DMS 273 (cell line): ENCODE results near the gene FOSL1.
A peak's percentile ranks its signal among the peaks of the same experiment; 100 is the strongest.

Experiments used
- DNase-seq: peaks from one replicate; lab custom pipeline; 2025; ENCODE audit not compliant: unreplicated experiment; lab: John Stamatoyannopoulos, UW

Gene FOSL1

GRCh38 chr11:65882120-65883057 is 17.8 kb downstream of the FOSL1 start:
- no peak for DNase-seq

GRCh38 chr11:65880844-65881421 is 19.3 kb downstream of the FOSL1 start:
- no peak for DNase-seq

DNA sequence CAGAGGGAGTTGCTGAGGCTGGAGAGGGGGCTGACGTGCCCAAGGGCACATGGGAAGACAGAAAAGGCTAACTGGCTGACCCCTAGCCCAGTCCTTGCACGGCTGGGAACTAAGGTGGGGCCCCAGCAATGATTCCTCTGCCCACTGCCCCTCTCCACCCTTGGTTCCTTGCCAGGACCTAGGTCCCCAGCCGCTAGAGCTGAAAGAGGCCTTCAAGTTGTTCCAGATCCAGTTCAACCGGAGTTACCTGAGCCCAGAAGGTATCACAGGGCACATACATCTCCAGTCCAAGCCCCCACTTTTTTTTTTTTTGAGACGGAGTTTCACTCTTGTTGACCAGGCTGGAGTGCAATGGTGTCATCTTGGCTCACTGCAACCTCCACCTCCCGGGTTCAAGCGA is 20.2 kb downstream of the FOSL1 start:
- DNase-seq, result no peak

- DNase-seq, result no peak
These were observed 20.6 kb downstream of the FOSL1 start, which contains the start of gene CTSW for GRCh38 chr11:65879617-65880016. CTSW (plus strand) TSS chr11:65879837; CDS start chr11:65879855, 18 bp downstream.

GRCh38 chr11:65873318-65874156 is 26.7 kb downstream of the FOSL1 start:
- peak; percentile 94 for DNase-seq

DNA sequence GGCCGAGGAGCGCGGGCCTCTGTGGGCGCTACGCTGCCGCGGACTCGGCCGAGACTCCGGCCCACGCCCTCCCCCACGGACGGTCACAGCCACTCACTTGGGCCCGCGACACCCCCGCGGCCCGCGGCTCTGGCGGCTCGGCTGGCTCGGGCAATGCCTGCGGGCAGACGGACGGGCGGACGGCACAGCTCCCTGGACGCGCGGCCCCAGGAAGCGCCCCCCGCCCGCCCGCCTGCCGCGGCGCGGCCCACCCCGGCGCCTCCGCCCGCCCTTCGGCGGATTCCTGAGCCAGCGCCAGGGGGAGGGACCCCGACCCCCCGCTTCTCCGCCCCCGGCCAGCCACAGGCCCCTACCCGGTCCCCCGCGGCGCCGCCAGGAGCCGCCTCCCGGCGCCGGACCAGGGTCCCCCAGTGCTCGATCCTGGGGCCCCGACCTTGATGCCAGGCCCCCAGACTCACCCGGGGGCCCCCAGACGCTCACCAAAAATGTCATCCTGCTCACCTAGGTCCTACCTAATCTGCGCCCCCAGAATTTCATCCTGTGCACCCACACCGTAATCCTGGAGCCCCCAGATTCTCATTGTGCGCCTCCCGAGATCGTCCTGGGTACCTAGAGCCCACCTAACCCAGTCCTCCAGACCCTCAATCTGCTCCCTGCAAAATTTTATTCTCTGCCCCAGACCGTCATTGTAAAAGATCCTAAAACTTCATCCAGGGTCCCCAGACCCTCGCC is 27.4 kb downstream of the FOSL1 start, which contains the start of gene EFEMP2:
Gene EFEMP2 (minus strand): TSS at position 215 of the 732 bp plus-strand sequence. CDS start 446 bp downstream, outside the sequence.
- DNase-seq, result no peak

DNA sequence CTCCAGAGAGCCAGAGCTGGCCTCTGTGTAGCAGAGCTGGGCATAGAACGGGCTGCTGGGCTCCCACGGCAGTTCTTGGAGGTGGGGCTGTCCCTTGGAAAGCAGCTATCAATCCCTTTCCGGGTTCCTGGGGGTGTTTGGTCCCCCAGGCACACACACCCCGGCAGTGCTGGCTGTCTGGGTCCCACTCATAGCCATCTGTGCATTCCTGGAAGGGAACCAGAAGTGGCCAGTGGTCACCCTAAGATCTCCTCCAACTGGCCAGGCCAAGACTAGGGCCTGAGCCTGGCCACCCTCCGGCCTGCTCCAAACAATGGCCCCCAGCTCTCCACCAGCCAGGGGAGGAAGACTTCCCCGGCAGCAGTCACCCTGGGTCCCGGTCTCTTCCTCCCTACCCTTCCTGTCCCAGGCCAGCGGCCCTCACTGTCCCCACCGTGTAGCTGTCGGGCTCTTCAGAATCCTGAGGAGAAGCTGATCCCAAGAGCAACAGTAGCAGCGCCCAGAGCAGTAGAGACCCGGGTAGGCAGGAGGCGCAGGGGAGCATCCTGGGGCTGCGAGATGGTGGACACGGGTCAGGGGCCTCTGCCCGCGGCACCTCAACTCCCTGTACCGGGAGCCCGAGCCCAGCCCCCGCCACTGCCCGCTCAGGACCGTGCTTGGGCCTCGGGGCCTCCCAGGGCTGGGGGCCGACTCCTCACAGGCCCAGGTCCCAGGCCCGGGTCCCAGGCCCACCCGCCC is 28.2 kb downstream of the FOSL1 start:
- no peak for DNase-seq

- DNase-seq, result no peak
These were observed 29.2 kb downstream of the FOSL1 start for GRCh38 chr11:65870706-65871681.

DNA sequence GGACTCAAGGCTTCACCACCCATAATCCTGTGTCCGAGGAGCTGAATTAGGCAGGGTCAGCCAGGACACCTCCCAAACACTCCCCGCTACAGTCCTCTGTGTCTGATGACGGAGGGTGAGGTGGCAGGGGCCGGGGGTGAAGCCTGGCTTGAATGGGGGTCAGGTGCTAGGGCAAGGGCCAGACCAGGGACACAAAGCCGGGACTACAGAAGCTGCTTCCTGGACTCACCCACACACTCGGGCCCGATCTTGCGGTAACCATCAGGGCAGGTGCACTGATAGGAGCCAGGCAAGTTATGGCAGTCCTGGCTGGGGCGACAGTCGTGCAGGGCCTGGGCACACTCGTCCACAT is 29.9 kb downstream of the FOSL1 start:
- DNase-seq, result no peak

DNA sequence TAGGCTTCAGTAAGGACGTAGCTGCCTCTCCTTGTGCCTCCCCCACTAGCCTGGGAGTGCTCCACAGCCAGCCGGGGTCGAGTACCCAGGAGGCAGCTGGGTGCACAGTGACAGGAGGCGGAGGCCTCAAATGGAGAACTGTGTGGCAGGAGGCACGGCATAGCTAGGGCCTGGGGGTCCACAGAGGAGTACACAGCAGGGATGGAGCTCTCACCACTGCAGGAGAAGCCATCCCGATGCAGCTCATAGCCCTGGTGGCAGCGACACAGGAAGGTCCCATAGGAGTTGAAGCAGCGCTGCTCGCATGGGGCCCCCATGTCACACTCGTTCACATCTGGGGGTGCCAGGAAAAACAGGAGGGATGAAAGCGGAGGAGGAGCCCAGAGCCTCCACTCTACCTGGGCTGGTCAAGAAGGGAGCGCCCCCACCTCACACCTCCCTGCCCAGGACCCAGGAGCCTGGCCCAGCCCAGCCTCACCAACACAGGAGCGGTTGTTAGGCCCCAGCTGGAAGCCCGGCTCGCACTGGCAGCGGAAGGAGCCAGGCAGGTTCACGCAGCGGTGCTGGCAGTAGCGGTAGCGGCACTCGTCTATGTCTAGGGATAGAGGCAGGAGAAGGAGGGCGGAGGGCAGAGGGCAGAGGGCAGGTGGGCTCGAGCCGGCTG is 30.4 kb downstream of the FOSL1 start:
- no peak for DNase-seq

GRCh38 chr11:65868907-65869306 is 31.3 kb downstream of the FOSL1 start:
- DNase-seq, result no peak

DNA sequence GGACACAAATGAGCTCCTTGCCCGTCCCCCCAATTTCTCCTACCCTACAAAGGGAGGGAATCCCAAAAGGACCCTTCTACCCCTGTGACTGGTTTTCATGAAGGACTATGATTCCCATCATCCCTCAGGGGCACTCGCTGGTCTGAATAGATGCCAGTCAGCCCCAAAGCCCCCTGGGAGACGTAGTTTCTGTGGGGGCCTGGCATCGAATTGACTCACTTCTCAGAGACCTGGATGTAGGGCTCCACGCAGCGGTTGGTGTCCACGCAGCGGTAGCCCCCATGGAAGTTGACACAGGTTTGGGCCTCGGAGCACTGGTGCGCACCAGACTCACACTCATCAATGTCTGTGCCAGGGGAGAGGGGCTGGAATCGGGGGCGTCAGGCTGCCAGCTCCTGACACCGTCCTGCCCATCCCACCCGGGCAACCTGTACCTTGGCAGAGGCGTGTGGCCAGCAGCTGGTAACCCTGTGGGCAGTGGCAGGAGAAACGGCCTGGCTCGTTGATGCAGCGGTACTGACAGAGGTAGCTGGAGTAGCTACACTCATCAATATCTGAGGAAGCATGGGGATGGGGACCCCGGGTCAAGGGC is 32.0 kb downstream of the FOSL1 start:
- DNase-seq, result peak; percentile 60

DNA sequence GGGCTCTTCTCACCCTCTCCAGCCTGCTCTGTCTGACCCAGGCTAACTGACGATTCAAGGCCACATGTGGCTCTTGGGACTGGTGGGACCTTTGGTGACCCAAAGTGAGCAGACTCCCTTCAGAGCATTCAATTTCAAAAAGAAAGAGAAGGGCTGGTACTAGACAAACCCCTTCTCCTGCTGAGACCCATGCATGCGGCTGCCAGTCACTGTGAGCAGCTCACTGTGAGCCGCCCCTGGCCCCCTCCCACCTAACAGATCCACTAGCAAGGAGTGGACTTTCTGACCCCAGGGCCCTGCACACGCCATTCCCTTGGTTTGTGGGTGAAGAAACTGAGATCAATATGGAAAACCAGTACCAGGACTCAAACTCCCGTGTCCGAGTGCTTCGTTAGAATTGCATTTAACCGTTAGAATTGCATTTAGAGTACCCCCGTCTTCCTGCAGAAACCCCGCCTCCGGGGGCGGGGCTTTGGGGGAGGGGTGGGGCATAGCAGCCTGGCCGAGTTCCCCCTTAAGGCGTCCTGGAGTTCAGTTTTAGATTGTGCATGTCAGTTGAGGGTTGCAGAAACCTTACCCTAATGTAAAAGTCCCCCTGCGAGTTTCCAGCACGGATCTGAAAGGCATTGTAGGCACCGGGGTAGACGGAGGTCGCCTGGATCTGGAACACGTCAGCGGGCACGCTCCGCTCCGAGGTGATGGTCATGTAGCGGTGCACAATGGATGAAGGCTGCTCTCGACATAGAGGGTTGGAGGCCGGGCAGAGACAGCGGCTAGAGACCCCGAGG is 32.7 kb downstream of the FOSL1 start:
- no peak for DNase-seq

GRCh38 chr11:65866509-65867283 is 33.5 kb downstream of the FOSL1 start:
- no peak for DNase-seq

DNA sequence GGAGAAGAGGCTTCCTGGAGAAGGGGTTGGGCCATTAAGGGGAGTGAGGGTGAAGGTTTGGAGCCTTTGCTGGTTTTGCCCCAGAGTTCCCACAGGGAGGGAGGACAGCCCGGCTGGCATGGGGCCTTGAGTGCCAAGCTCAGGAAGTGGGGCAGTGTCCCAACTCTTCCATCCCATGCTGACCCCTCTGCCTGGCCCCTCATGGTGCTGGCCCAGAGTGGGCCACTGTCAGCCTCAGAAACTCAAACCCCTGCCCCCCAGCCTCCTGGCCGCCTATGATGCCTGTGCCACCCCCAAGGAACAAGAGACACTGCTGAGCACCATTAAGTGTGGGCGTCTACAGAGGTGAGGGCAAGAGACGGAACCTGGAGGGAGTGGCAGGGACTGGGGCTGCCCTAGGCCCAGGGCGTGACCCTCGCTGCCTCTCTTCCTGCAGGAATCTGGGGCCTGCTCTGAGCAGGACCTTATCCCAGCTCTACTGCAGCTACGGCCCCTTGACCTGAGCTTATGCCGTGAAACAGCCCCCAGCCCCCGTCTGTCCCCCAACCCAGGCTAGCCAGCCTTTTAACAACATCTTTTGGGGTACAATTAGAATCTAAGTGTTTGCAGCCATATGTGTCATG is 34.5 kb downstream of the FOSL1 start:
- DNase-seq, result no peak
